GM12892 (cell line): ENCODE measurements around the gene DENND1A.

Experiments
- DNase-seq: peaks from one replicate; pipeline ENCODE4 v3.0.0; 2011; ENCODE audit not compliant: insufficient read length
- FAIRE-seq: peaks from 2 replicates; lab custom pipeline; 2011; peaks lifted over from hg19 to GRCh38; lab: Jason Lieb, UNC
- POLR2A ChIP-seq: IDR thresholded peaks from 2 replicates; pipeline ENCODE4 v1.6.1; 2011; ENCODE audit warnings: low read depth, low read length, control low read depth
- POLR2AphosphoS5 ChIP-seq: IDR thresholded peaks from 2 replicates; pipeline ENCODE4 v1.6.1; 2011; ENCODE audit warnings: low read depth, low read length, control low read depth
- TAF1 ChIP-seq: IDR thresholded peaks from 2 replicates; pipeline ENCODE4 v1.6.1; 2011; ENCODE audit warnings: low read depth, mild to moderate bottlenecking, control low read depth, low read length, borderline replicate concordance

The DENND1A gene

GRCh38 chr9:123359106-123359505, 570.8 kb downstream of the DENND1A start:
- TF ChIP-seq POLR2AphosphoS5 (no peak), POLR2A (no peak), TAF1 (no peak)
- FAIRE-seq (no peak), DNase-seq (no peak)

DNA sequence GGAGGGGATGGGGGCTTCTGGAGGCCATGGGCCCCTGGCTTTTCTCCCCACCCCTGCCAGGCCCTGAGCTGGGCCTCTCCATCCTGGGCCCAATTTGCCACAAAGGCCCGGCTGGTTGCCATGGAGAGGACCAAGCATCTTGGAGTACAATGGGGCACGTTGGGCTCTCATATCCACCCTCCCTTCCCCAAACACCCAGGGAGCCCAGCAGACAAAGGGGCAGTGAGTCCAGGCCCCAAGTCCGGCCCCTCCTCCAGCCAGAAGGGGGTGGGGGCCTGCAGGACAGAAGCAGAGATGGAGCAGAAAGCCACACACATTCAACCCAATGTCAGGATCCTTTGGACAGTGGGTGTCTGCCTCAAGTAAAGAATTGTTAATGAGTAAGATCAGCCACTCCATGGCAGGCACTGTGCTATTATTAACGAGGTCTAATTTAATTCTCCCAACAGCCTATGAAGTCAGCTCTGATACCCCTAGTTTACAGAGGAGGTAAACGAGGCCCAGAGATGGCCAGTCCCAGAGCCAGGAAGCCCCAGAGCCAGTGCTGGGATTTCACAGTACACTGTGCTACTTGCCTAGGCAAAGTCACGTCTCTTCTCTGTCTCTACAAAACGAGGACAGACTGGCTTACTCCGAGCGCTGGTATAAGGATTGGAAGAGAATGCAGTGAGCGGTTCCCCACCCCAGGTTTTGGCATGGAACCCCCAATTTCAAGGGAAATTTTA, 571.6 kb downstream of the DENND1A start:
- DNase-seq (no peak), FAIRE-seq (no peak)
- TF ChIP-seq POLR2AphosphoS5 (no peak), TAF1 (no peak), POLR2A (no peak)

DNA sequence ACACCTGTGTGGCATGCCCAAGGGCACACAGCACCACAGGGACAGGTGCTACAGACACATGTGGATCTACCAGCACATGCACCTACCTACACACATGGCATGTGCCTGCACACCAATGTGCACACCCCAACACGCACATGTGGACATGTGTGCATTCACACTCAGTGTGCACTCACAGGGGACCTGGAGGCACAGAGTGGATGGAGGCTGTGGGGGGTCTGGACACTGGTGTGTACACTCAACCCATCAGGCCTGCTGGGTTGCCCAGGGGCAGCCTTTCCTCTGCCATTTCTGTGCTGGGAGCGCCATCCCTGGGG, 572.2 kb downstream of the DENND1A start:
- TF ChIP-seq POLR2AphosphoS5 (no peak), POLR2A (no peak), TAF1 (no peak)
- no peak for DNase-seq
- no peak for FAIRE-seq

GRCh38 chr9:123356851-123357742, 572.8 kb downstream of the DENND1A start:
- DNase-seq (no peak), FAIRE-seq (no peak)
- TF ChIP-seq POLR2A (no peak), POLR2AphosphoS5 (no peak), TAF1 (no peak)

- peak; percentile 12 for DNase-seq
- no peak for FAIRE-seq
- no peak for TF ChIP-seq POLR2A
- TF ChIP-seq POLR2AphosphoS5: no peak
- TF ChIP-seq TAF1: no peak
Measured at GRCh38 chr9:123355761-123356431, 574.0 kb downstream of the DENND1A start, which contains the start of gene CRB2. Gene CRB2 (plus strand): TSS chr9:123356197. CDS start chr9:123356261, 64 bp downstream.

- FAIRE-seq (no peak), DNase-seq (peak; percentile 19)
- no peak for TF ChIP-seq POLR2AphosphoS5
- TF ChIP-seq TAF1: no peak
- TF ChIP-seq POLR2A: no peak
Measured at GRCh38 chr9:123354806-123355508, 575.0 kb downstream of the DENND1A start.

GRCh38 chr9:123353984-123354591, 575.8 kb downstream of the DENND1A start:
- no peak for TF ChIP-seq TAF1
- TF ChIP-seq POLR2AphosphoS5: no peak
- TF ChIP-seq POLR2A: no peak
- FAIRE-seq: peak; percentile 21
- peak; percentile 87 for DNase-seq

DNA sequence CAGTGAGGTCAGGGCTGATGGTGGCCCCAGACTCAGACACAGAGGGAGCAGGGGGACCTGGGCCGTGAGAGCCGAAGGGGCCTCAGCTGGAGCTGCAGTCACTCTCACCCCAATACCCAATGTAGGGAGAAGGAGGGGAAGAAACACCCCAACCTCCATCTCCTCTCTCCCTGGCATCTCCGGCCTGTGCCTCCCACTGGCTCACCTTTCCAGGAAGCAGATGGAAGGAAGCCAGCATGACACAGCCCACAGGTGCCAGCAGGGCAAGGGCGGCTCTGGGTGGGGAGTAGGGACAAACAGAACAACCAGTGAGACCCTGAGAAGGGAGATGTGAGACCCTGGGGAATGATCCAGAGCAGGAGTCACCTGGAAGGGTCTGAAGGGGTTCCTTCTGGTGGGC, 576.9 kb downstream of the DENND1A start:
- DNase-seq (no peak), FAIRE-seq (no peak)
- TF ChIP-seq POLR2AphosphoS5: no peak
- no peak for TF ChIP-seq TAF1
- TF ChIP-seq POLR2A: no peak

GRCh38 chr9:123350590-123351310, 579.2 kb downstream of the DENND1A start:
- TF ChIP-seq POLR2A (no peak), TAF1 (no peak), POLR2AphosphoS5 (no peak)
- no peak for FAIRE-seq
- DNase-seq: no peak
